ENCODE data around the gene CHRNB1. TPM values are rescaled to one million over a fixed set of nuclear protein-coding genes. Genes with fewer than 3 reads are reported as not detected.

Gene CHRNB1
- total and polyA plus RNA-seq, 11 donors = 8.2 to 27.3 (median 11.2) TPM

- 58 to 64% (median 59%) methylated on average over 11 of the region's 11 CpGs for WGBS, 4 donors
- Histone ChIP-seq H3K4me3 (peak overlapping the region in 10 of 12 donors; percentile 29 to 75 (median 53)), H3K27ac (peak overlapping the region in 4 of 12 donors; percentile 43 to 71 (median 50)), H3K27me3 (peaks cover 0 to 44% (median 8%) of the 10 kb centered on the region in 9 donors), H3K36me3 (no peaks in the 10 kb centered on the region), H3K4me1 (peaks cover 4 to 63% (median 45%) of the 10 kb centered on the region in 12 donors), H3K9me3 (no peaks in the 10 kb centered on the region)
- TF ChIP-seq POLR2A (IDR thresholded peaks at IDR 0.05) = no peak
- TF ChIP-seq CTCF (IDR thresholded peaks at IDR 0.05) = no peak
- intact Hi-C loops (cut with DNase I) = loop anchor here in 7 of 10 donors (1.0 to 10.0 kb wide), 10 partner anchors 37 to 248 kb away; partner anchors contain the start of genes TMEM95 (in 5 of the 7), POLR2A (in 3 of the 7), SLC35G6 (in 3 of the 7) and KCTD11 (in 2 of the 7)
- DNase-seq (no peak), ATAC-seq (no peak)
Observed at GRCh38 chr17:7438656-7439460, 6.0 kb upstream of the CHRNB1 start.

- DNase-seq (peak in 1 of 5 donors; percentile 29), ATAC-seq (no peak)
- WGBS, 4 donors = 4 to 7% (median 4%) methylated on average over 19 to 50 of the region's 50 CpGs
- H3K36me3 ChIP-seq = no peaks in the 10 kb centered on the region
- H3K9me3 ChIP-seq = no peaks in the 10 kb centered on the region
- no peak for TF ChIP-seq CTCF (IDR thresholded peaks at IDR 0.05)
- TF ChIP-seq POLR2A (IDR thresholded peaks at IDR 0.05) = no peak
- intact Hi-C loops (cut with DNase I) = loop anchor here in 9 of 10 donors (5.0 to 10.0 kb wide), 11 partner anchors 37 to 405 kb away; partner anchors contain the start of genes TMEM95 (in 5 of the 9), POLR2A (in 3 of the 9), SLC35G6 (in 3 of the 9) and ZBTB4 (in 3 of the 9)
- H3K27ac ChIP-seq = peak within 1 kb of the TSS in 8 of 12 donors; percentile 32 to 71 (median 48)
- H3K4me1 ChIP-seq = peaks cover 4 to 64% (median 45%) of the 10 kb centered on the region in 12 donors
- H3K27me3 ChIP-seq = peaks cover 0 to 44% (median 8%) of the 10 kb centered on the region in 9 donors
- H3K4me3 ChIP-seq = peak within 1 kb of the TSS; percentile 2 to 75 (median 50)
Observed at GRCh38 chr17:7439462-7440112, 5.3 kb upstream of the CHRNB1 start, which contains the start of gene FGF11. Gene FGF11 (plus strand): TSS chr17:7439512. CDS start chr17:7439621, 109 bp downstream.

- DNase-seq (peak; percentile 54 to 82 (median 72)), ATAC-seq (peak in 2 of 4 donors; percentile 5 to 9)
- TF ChIP-seq CTCF (IDR thresholded peaks at IDR 0.05) (no peak), POLR2A (IDR thresholded peaks at IDR 0.05) (no peak)
- H3K27ac ChIP-seq = peak overlapping the region in 7 of 12 donors; percentile 15 to 66 (median 38)
- intact Hi-C loops (cut with DNase I) = loop anchor here in 4 of 10 donors (5.0 to 10.0 kb wide), 2 partner anchors 37 to 405 kb away; partner anchors contain the start of gene ZBTB4 (in 3 of the 4)
- no peaks in the 10 kb centered on the region for H3K36me3 ChIP-seq
- H3K27me3 ChIP-seq = peaks cover 0 to 51% (median 8%) of the 10 kb centered on the region in 9 donors
- H3K4me1 ChIP-seq = peaks cover 4 to 66% (median 47%) of the 10 kb centered on the region in 12 donors
- no peaks in the 10 kb centered on the region for H3K9me3 ChIP-seq
- peak overlapping the region; percentile 2 to 59 (median 50) for H3K4me3 ChIP-seq
- WGBS, 4 donors = 3 to 10% (median 7%) methylated on average over 22 to 46 of the region's 46 CpGs
Observed at GRCh38 chr17:7440113-7440833, 4.6 kb upstream of the CHRNB1 start.

Data from heart left ventricle (tissue), 16 donors.